ENCODE data around the gene STK32B. TPM values are rescaled to one million over a fixed set of nuclear protein-coding genes. Genes with fewer than 3 reads are reported as not detected.

The STK32B gene
- total and polyA plus RNA-seq, 2 donors (not counting 3 experiments of a cell fraction or from before 2014, with no cell fraction given), result 5.6 to 7.8 TPM

GRCh38 chr4:5110901-5111300 is 59.6 kb downstream of the STK32B start:
- no peaks in the 10 kb centered on the region for H3K9me1 ChIP-seq (replicated peaks; ENCODE audit: control insufficient read depth, extremely low read depth, insufficient read depth, low read length)
- H2AFZ ChIP-seq (ENCODE audit: low read depth, low read length), result no peak overlapping the region
- no peak overlapping the region for H3K9ac ChIP-seq (replicated peaks; ENCODE audit: extremely low read depth, insufficient read depth, low read length)
- TF ChIP-seq POLR2A (IDR thresholded peaks at IDR 0.05; ENCODE audit: low read depth, low read length) (no peak), MAX (IDR thresholded peaks at IDR 0.05; ENCODE audit: insufficient read depth, insufficient read length) (no peak), POLR2AphosphoS5 (IDR thresholded peaks at IDR 0.05; ENCODE audit: insufficient read depth, low read depth, low read length) (no peak), GATA2 (IDR thresholded peaks at IDR 0.05; ENCODE audit: insufficient read depth, insufficient read length, low read depth, low read length) (no peak), MYC (IDR thresholded peaks at IDR 0.05; ENCODE audit: low read depth, low read length) (no peak), FOS (IDR thresholded peaks at IDR 0.05; ENCODE audit: borderline replicate concordance, insufficient read depth, low read length) (no peak), JUN (IDR thresholded peaks at IDR 0.05; ENCODE audit: borderline replicate concordance, insufficient read depth, insufficient read length, low read depth) (no peak), CTCF (IDR thresholded peaks at IDR 0.05; ENCODE audit: extremely low read depth in 1 of 2, insufficient read depth in 1 of 2, low read depth in 1 of 2, low read length in 2 of 2) (no peak), EZH2 (IDR thresholded peaks at IDR 0.05; ENCODE audit: borderline replicate concordance, low read depth, low read length, severe bottlenecking) (no peak)
- ChIA-PET CTCF (no interaction called here), POLR2A (no interaction called here)
- H3K9me3 ChIP-seq (replicated peaks; ENCODE audit: control insufficient read depth, insufficient read depth, low read length), result no peaks in the 10 kb centered on the region
- no peaks in the 10 kb centered on the region for H4K20me1 ChIP-seq (replicated peaks; ENCODE audit: control insufficient read depth, extremely low read depth, insufficient read depth, low read length)
- no peak overlapping the region for H3K4me2 ChIP-seq (ENCODE audit: insufficient read depth, low read length)
- H3K36me3 ChIP-seq (ENCODE audit: control insufficient read depth in 2 of 2, extremely low read depth in 1 of 2, insufficient read depth in 2 of 2, low read length in 2 of 2), result no peaks in the 10 kb centered on the region
- dilution Hi-C loops (cut with MboI; ENCODE audit: extremely low pct_ligation_motif_present, low sequenced_read_pairs) (no loop called here), intact Hi-C loops (cut with micrococcal nuclease) (no loop called here)
- DNase-seq (ENCODE audit: low read depth, low spot score) (no peak), FAIRE-seq (no peak)
- H3K27me3 ChIP-seq (ENCODE audit: control insufficient read depth in 2 of 2, insufficient read depth in 2 of 2, low read length in 2 of 2), result no peaks in the 10 kb centered on the region
- no peak overlapping the region for H3K4me3 ChIP-seq (replicated peaks in 1 of 3; ENCODE audit: insufficient read depth in 1 of 3, low read depth in 1 of 3, low read length in 3 of 3)
- no TSS peak for BruUV-seq (replicated peaks)
- H3K79me2 ChIP-seq (ENCODE audit: control insufficient read depth, insufficient read depth, low read length), result no peaks in the 10 kb centered on the region
- H3K4me1 ChIP-seq (ENCODE audit: control insufficient read depth, extremely low read depth, insufficient read depth, low read length), result no peaks in the 10 kb centered on the region
- H3K27ac ChIP-seq (ENCODE audit: insufficient read depth, low read depth, low read length), result no peak overlapping the region

Measured in endothelial cell of umbilical vein (primary cell).